HG02884 (cell line): Measurements from ENCODE around the gene MOCS1.

Experiments
- ATAC-seq: cut with Tn5 transposase; IDR thresholded peaks from one replicate; pipeline ENCODE4 v1.9.1; 2021; ENCODE audit warnings: mild to moderate bottlenecking, moderate library complexity; ENCODE audit not compliant: unreplicated experiment

Gene MOCS1

DNA sequence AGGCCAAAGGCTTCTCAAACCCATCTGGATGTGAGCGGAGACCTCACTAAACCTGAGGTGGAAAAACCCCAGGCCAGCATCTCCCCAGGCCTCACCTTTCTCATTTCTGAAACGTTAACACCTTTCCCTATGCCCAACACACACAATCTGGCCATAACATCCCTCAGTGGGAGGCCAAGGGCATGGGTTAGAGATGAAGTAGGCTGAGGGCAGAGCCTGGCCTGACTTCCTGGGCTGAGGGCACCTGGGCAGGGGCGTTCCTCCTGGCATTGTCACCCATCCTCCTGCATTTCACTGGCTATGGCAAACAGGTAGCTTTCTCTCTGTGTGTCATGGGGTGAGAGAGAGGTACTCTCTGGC, 8.4 kb downstream of the MOCS1 start:
- no peak for ATAC-seq

GRCh38 chr6:39925191-39925930, 8.9 kb downstream of the MOCS1 start:
- ATAC-seq: no peak

DNA sequence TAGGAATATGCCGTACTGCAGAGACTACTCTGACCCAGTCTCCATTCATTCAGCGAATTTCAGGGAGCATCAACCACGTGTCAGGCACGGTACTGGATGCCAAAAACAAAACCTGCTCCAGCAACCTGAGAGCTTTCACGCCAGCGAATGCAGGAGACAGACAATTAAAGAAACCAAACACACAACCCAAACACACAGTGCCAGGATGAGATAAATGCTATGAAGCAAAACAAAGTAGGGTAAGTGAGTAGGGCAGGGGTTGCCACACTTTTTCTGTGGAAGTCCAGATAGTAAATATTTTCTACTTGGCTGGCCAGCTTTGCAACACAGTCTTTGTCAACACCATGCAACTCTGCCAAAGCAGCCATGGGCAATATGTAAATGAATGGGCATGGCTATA, 10.0 kb downstream of the MOCS1 start:
- ATAC-seq: no peak

DNA sequence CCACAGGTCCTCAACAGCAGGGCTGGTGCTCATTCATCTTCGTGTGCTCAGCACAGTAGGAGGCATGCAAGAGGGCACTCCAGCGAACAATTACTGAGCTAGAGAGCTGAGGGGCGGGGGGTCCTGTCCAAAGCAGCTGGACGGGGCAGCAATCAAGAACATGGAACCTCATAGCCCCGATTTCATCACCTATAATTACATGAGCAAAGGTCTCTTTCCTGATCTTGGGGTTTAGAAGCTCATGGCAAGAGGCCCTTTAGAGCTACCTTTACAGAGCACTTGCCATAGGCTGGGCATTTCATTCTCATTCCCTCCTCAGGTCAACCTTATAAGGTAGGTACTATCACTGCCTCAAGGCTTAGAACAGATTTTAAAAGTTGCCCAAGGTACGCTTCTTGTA, 10.4 kb downstream of the MOCS1 start:
- ATAC-seq: no peak

DNA sequence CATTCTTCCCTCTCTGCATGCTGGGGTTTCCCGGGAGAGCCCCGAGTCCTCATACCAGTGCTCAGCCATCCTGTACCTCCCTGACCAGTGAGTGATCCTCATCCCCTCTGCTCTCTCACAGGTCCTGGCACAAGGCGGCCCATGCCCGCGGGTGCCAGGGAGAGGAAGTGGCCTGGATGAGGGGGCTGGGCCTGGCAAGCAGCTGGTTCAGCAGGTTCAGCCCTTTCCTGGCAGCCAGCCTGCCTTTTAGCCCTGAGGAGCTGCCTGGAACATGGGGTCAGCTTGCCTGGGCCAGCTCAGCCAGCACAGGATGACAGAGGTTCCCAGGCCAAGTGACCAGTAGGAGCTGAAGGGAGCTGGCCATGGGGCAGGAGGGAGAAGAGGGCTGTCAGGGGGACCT, 10.9 kb downstream of the MOCS1 start:
- no peak for ATAC-seq

DNA sequence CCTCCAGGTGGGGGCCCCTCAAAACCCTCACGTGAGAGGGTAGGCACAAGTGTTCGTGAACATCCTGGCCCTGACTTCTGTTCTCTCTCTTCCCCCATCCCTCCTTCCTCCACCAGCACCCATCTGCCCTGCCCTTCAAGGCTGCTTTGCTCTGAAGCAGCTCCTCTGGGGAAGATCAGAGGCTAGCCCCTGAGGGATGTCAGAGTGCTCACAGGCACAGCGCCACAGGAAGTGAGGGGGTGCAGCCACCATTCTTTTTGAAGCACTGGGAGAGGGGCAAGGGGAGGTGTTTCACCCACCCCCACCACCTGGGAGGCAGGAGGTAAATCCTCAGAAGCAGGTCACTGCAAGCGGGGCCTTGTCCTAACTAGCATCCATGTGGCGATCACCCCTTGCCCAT, 11.4 kb downstream of the MOCS1 start:
- ATAC-seq: no peak

- no peak for ATAC-seq
Measured at GRCh38 chr6:39920157-39920556, 14.1 kb downstream of the MOCS1 start.

DNA sequence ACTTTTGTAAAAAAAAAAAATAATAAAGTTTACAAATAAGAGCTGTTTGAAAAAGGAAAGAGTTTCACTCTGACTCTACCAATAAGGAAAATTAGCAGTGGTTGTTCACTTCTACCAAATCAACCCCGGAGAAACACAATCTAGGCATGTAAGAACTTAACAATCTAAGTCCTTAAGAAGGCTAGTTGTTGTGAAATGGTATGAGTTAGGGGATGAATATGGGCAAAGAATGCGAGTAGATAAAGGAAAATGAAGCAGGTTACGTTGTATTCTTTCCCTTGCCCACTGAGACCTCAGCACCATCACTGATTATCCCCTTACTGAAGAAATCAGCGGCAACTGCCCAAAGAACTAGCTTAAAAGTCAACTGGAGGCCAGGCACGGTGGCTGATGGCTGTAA, 15.4 kb downstream of the MOCS1 start:
- ATAC-seq: no peak

DNA sequence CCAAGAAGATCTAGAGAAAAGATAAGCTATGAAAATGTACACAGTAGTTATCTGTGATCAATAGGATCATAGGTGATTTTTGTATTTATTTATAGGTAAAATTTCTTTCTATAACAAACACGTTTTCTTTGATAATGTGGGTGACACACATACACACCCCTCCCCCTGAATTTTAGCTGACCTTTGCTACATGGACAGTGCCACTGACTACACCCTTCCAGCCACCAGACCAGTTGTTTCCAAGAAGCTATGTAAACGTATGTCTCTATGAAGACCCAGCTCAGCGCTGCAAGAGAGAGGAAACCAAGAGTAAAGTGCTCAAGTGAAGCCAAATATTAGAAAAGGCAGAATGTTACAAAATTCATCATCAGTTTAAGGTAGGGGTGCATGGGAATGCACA, 16.3 kb downstream of the MOCS1 start:
- ATAC-seq: no peak

GRCh38 chr6:39917329-39917728, 16.9 kb downstream of the MOCS1 start:
- no peak for ATAC-seq

- no peak for ATAC-seq
Measured at GRCh38 chr6:39915866-39916265, 18.4 kb downstream of the MOCS1 start.

DNA sequence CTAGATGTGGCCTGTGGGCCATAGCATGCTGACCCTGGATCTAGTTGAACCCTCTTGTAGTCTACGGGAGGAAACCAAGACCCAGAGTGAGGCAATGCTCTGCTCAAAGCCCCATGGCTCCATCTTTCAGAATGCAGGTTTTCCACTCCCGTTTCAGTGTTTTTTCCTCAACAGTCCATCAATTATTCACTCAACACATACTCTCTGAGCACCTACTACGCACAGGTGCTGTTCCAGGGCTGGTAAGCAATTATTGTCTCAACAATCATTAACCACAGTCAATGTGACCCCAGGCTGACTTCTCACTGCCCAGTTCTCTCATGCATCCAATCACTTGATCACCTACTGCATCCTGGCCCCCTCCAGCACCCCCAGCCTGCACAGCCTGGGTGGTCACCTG, 20.0 kb downstream of the MOCS1 start:
- ATAC-seq: no peak

GRCh38 chr6:39913391-39913916, 20.8 kb downstream of the MOCS1 start:
- no peak for ATAC-seq

DNA sequence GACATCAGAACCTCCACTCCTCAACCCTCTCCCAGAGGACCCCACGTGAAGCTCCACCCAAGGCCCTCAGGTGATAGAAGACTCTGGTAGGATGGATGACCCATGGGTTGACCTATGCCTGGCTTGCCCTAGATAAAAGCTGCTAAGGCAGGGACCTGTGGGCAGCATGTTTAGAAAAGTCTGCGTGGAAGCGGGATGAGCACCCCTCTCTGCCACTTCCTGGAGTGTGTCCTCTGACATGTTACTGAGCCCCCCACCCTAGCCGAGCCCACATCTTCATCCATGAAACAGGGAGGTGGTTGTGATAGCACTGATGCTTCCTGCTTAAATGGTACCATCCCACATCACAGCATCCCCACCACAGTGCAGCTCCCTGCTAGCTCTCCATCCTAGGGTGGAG, 21.8 kb downstream of the MOCS1 start:
- ATAC-seq: no peak

DNA sequence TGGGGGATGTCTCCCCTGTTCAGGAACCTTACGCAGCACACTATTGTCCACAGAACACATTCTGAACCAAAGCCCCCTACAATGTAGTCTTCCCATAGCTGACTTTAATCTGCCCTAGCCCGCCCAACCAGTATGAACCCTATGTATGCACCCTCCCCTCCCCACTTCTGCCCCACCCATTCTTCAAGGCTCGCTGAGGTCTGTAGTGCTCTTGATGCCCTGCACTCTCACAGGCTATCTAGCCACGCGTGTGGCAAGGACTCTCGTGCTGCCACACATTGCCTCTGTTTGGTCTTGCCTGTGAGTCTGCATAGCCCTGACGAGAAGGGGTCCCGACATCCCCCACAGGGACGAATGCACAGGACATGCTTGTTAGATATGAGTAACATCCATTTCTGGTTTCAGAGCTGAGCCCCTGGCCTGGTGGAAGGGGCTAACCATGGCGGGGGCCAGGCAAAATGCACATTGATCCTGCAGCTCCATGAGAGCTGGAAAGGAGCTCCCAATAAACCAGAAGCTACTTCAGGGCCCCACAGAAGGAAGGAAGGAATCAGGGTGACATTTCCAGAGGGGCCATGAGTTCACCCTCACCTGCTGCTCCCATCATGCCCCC, 22.6 kb downstream of the MOCS1 start:
- ATAC-seq: no peak

- no peak for ATAC-seq
Measured at GRCh38 chr6:39910744-39911143, 23.5 kb downstream of the MOCS1 start.

- no peak for ATAC-seq
Measured at GRCh38 chr6:39910164-39910563, 24.1 kb downstream of the MOCS1 start.

DNA sequence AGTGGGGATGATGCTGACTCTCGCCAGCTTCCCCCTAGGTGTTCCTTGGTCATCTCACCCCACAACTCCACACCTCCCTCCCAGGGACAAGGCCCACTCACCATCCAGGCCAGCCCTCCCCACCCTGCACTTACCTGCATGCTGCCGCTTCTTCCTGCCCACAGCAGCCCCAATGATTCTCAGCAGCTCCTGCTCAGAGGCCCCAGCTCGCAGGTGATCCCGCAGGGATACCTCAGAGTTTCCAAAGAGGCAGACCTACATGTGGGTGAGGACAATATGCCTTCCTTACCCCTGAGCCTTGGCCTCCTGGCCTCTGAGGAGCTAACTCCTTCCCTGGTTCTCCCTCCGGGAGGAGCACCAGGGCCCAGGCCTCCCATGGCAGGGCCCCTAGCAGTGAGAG, 24.6 kb downstream of the MOCS1 start:
- no peak for ATAC-seq

- ATAC-seq: no peak
Measured at GRCh38 chr6:39908838-39909583, 25.3 kb downstream of the MOCS1 start.

DNA sequence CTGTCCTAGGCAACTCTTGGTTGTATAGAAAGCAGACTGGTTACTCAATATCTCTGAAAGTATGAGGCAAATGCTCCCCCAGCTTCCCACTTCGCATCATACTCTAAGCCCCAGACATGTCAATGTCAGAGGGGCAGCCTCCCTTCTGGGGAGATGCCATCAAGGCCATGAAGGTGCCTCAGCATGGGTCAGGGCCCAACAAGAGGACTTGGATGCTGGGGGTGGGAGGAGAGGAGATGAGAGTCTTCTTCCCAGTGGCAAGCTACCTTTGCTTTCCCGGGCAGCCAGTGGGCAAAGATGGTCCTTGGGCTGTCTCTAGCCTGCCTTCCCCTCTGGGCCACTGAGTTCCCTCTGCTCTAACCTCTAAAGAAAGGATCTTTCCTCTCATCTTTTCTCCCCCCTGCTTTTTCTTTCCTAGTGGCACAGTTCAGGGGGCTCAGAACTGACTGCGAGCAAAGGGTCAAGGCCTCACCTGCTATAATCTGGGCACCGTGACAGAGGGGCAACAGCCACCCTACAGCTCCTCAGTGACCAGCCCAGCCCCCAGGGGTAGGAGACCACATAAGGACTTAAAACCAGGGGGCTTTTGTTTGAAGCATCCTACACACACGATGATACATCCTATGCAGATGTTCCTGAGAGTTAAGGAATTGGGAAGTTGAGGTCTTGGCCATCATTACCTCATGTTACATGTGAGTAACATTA, 26.2 kb downstream of the MOCS1 start:
- no peak for ATAC-seq

DNA sequence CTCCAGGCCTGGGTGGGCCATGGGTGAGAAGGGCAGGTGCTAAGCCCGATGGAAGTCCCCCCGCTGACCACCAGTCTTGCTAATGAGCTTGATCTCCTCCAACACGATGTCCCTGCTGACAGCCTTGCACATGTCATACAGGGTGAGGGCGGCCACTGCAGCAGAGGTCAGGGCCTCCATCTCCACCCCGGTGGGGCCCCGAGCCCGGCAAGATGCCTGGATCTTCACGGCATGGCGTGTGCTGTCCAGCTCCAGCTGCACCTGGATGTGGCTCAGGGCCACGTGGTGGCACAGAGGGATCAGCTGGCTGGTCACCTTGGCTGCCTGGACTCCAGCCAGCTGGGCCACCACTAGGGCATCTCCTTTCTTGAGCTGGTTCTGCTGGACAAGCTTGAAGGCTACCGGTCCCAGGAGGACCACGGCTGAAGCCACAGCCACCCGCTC, 27.9 kb downstream of the MOCS1 start:
- ATAC-seq: no peak
